NCI-H1048 (cell line): ENCODE measurements around the gene OR3A3.

ENCODE experiments used
- DNase-seq: peaks from one replicate; lab custom pipeline; 2025; lab: John Stamatoyannopoulos, UW

Gene OR3A3

DNA sequence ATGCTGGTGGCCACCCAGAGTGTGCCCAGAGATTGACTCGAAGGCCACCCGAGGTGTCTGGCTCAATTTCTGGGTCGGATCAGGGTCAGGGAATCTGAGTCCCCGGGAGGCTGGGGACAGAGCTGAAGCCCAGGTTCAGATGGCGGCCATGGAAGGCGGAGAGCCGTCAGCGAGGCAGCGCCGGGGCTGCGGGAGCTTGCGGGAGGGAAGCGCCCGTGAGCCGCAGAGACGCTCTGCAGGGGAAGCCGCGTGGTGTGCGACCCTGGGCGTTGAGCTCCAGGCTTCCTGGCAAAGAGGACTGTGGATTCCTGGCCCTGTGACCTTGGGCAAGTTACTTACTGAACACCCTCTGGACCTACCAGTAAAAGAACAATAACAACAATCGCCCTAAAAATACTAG is 61.0 kb downstream of the OR3A3 start:
- no peak for DNase-seq
